ENCODE results near the gene GINS3.
"Not testable (repeated sequence)": the region's sequence is repeated elsewhere in the genome, so short reads cannot be mapped to it uniquely, and the experiment has no call there.

GINS3 gene

DNA sequence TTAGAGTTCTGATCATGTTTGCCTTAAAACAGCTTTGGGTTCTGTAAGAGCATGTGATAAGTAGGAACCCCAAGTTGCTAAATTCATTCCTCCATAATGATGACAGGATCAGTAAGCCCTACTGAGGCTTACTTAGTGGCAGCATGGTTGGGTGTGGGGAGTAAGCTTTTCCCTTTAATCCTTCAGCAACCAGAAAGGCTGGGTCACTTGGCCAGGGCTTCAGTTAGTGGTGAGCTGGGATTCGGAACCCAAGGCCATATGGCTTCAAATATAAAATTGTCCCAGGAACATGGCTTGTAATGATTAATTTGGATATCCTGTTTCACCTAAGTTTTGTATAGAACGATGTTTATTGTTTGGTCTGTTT, 850 bp downstream of the GINS3 start:
- DNase-seq: no peak

DNA sequence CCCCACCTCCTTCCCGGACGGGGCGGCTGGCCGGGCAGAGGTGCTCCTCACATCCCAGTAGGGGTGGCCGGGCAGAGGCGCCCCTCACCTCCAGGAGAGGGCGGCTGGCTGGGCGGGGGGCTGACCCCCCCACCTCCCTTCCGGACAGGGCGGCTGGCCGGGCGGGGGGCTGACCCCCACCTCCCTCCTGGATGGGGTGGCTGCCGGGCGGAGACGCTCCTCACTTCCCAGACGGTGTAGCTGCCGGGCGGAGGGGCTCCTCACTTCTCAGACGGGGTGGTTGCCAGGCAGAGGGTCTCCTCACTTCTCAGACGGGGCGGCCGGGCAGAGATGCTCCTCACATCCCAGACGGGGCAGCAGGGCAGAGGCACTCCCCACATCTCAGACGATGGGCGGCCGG, 4.6 kb downstream of the GINS3 start:
- not testable (repeated sequence) for DNase-seq

DNA sequence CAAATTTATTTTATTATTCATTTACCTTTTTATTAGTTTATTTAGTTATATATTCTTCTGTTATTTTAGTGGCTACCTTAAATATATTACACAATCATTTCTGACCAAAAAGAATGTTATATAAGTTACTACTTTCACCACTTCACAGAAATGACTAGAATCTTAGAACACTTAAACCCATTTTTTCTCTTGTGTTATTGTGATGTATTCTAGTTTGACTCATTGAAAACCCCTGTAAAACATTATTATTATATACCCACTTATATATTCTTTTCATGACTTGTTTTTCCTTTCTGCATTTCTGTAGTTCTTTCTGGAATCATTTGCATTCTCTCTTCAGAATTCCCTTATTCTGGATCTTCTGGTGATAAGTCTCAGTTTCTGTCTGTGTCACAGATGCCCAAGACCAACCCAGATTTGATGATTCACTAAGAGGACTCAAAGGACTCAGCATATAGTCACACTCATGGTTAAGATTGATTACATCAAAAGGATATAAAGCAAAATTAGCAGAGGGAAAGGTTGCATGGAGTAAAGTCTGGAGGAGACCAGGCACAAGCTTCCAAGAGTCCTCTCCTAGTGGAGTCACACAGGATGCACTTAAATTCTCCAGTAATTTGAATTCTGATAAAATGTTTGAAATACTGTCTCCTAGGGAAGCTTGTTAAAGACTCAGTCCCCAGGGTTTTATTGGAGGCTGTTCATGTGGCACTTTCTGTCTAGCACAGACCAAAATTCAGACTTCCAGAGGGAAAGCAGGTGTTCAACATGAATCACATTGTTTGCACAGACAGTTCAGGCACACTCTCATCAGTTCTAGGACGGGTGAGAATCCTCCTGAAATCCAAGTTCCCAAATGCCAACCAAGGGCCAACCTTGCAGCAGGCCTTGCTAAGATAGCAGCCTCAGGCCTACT, 7.7 kb downstream of the GINS3 start:
- DNase-seq: no peak

DNA sequence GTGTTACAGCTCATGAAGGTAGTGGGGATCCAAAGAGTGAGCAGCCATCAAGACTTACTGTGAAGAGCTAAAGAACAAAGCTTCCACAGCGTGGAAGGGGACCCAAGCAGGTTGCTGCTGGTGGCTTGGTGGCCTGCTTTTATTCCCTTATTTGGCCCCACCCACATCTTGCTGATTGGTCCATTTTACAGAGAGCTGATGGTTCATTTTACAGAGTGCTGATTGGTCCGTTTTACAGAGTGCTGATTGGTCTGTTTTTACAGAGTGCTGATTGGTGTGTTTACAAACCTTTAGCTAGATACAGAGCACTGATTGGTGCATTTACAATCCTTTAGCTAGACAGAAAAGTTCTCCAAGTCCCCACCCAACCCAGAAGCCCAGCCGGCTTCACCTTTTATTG, 9.0 kb downstream of the GINS3 start:
- DNase-seq: not testable (repeated sequence)

DNA sequence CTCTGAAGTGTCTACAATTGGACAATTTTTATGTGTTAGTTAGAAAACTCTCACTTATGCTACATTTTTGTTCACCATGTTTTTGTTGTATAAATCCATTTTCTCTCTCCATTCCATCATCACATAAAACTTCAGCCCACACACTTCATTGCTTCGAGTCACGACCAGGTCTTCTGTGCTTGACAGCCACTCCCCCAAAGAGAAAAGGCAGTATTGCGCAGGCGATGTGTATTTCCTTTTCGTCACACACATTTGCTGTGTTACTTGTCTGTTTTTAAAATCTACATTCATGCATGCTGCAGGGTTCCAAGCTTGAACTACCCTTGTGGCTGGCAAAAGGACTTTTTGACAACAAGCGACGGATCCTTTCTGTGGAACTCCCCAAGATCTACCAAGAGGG, 10.5 kb downstream of the GINS3 start:
- DNase-seq: no peak

DNA sequence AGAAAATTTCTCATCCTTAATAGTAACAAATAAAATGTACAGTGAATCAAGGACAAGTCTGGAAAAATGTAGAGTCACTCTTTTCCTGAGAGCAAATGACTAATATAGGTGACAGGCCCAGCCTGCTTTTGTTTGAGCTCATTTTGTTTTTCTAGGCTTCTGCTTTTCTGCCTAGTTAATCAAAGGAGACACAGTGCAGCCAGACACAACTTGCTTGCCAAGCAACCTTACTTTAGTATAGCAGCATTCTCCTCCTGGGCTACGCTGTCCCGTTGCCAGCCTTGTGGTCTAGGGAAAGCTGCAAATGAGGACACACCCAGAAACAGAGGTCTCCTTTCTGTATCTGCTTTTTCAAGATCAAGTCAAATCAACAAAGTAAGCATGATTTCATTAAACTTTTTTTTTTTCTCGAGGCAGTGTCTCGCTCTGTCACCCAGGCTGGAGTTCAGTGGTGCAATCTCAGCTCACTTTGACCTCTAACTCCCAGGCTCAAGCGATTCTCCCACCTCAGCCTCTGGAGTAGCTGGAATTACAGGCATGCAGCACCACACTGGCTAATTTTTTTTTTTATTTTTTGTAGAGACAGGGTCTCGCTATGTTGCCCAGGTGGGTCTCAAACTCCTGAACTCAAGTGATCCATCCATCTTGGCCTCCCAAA, 17.2 kb downstream of the GINS3 start:
- DNase-seq: no peak

DNA sequence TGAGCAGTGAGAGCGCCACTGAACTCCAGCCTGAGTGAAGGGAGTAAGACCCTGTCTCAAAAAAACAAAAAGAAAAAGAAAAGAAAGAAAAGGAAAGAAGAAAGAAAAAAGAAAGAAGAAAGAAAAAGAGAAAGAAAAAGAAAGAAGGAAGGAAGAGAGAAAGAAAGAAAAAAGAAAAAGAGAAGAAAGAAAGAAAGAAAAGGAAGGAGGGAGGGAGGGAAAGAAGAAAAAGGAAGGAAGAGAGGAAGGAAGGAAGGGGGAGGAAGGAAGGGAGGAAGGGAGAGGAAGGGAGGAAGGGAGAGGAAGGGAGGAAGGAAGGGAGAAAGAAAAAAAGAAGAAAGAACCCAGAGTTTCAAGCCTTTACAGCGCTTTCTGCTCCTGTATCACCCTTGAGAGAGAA, 19.1 kb downstream of the GINS3 start:
- DNase-seq: no peak

DNA sequence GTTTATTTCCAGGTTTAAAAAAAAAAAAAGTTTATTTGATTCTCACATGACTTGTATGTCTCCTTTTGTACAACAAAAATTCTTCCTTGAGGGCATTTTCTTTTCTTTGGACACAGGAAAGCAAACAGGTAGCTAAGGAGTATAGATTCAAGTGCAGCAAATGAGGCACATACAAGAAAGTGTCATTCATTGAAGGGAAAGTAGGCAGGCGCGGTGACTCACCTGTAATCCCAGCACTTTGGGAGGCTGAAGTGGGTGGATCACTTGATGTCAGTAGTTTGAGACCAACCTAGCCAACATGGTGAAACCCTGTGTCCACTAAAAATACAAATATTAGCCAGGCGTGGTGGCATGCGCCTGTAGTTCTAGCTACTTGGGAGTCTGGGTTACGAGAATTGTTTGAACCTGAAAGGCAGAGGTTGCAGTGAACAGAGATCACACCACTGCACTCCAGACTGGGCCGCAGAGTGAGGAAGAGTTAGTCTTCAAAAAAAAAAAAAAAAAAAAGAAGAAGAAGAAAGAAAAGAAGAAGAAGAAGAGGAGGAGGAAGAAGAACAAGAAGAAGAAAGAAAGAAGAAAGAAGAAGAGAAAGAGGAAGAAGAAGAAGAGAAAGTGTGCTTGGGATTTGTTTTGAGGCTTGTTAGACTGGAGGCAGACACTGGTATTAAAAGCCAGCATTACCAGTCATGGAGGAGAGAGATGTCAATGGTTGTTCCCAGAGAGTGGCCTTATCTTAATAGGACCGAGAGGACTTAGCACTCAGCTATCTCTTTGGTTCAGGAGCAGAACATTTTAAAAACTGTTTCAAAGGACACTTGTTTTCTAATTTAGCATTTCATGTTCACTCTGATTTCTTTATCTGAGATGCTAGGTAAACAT, 19.7 kb downstream of the GINS3 start:
- no peak for DNase-seq

DNA sequence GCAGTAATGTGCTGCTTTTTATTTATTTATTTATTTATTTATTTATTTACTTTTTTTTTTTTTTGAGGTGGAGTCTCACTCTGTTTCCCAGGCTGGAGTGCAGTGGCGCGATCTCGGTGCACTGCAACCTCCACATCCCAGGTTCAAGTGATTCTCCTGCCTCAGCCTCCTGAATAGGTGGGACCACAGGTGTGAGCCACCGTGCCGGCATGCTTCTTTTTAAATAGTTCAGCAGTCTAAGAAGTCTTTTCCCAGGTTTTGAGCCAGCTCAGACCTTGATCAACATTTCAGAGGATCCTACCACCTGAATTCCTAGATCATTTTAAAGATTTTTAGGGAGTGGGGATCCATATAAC, 20.3 kb downstream of the GINS3 start:
- DNase-seq: not testable (repeated sequence)

DNA sequence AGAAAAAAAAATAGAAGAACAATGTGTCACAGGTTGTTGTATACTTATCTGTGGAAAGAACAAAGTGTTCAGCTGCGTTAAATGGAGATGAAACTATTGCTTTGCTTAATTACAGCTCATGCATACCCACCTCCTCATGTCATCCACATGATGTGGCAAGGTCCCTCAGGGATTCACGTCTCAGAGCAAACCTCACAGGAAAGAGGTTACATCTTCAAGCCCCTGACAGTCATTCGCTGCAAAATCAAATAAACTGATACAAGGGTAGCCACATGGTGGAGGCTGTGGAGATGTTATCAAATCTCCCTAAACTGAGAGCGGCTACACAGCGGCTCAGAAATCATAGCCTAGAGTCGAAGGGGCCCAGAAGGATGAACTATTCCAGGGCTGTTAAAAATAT, 21.1 kb downstream of the GINS3 start:
- DNase-seq: no peak

DNA sequence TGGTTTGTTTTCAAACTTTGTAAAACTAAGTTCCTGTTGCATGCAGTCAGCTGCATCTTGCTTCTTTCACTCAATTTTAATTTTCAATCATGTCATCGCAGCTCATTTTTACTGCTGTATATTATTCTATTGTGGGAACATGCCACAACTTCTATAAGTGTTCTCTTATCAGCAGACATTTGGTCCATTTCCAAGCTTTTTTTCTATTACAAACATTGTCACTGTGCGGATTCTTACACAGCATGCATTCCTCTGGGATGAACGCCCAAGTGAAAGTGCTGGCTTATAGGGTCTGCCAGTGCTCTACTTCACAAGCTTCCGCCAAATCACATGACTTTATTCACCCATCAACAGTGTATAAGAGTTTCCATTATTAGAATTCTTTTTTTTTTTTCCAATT, 22.7 kb downstream of the GINS3 start:
- DNase-seq: no peak

DNA sequence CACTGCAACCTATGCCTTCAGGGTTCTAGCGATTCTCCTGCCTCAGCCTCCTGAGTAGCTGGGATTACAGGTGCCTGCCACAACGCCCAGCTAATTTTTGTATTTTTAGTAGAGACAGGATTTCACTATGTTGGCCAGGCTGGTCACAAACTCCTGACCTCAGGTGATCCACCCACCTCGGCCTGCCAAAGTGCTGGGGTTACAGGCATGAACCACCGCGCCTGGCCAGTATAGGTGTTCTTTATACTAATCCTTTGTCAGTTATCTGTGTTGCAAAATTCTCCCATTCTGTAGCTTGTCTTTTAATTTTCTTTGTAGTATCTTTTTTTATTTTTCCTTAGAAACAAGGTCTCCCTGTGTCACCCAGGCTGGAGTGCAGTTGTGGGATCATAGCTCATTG, 23.7 kb downstream of the GINS3 start:
- not testable (repeated sequence) for DNase-seq

DNA sequence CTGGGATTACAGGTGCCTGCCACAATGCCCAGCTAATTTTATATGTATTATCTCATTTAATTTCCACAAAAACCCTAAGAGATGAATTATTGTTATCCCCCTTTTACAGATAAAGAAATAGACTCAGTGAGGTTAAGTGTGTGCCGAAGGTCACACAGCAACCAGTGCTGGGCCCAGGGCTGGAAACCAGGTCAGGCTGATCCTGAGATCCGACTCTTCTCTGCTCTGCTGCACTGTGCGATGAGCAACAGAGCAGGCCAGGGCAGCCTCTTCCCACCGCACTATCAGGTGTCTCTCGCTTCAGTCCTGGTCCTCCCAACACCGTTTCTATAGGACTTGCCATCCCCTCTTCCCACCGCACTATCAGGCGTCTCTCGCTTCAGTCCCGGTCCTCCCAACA, 24.8 kb downstream of the GINS3 start:
- no peak for DNase-seq

DNA sequence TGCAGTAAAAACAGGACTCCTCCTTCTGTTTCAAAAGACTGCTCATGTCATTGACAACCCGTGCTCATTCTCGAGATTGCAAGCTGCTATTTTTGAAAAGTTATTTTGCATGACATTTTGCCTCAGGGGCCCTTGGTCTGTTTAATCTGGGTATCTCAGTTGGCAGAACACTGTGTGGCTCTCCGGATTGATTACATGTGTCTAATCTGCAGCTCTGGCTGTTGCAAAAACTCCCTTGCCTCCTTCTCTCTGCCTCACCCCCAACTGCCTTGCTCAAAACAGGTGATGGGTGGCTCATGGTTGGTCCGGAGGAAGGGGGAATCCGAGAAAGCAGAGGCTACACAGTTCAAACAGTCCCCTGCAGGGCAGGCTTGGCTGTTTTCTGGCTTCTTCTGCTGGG, 25.3 kb downstream of the GINS3 start:
- DNase-seq: no peak

DNA sequence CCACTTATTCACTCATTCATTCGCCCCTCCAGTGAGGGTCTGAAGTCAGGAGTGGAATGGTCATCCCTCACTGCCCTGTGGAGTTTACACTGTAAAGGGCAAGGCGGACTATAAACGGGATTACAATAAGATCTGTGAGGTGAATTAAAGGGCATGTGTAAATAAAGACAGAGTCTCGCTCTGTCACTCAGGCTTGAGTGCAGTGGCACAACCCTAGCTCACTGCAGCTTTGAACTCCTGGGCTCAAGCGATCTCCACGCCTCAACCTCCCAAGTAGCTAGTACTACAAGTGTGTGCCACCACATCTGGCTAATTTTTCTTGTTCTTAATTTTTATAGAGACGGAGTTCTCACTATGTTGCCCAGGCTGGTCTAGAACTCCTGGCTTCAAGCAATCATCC, 25.8 kb downstream of the GINS3 start:
- DNase-seq: no peak

DNA sequence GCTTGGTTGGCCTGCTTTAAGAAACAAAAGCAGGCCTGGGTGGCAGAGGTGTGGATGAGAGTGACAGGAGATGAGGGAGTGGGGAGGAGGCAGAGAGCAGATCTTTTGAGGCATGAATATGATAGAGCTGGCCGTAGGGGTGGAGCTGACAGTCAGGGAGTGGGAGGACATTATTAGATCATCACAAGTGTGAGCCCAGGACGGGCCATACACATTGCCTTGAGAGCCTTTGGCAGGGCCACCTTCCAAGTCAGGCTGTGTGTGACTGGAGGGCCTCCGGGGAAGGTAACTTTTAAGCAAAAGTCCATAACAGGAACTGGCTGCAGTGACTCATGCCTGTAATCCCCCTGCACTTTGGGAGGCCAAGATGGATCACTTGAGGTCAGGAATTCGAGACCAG, 26.3 kb downstream of the GINS3 start:
- DNase-seq: no peak

DNA sequence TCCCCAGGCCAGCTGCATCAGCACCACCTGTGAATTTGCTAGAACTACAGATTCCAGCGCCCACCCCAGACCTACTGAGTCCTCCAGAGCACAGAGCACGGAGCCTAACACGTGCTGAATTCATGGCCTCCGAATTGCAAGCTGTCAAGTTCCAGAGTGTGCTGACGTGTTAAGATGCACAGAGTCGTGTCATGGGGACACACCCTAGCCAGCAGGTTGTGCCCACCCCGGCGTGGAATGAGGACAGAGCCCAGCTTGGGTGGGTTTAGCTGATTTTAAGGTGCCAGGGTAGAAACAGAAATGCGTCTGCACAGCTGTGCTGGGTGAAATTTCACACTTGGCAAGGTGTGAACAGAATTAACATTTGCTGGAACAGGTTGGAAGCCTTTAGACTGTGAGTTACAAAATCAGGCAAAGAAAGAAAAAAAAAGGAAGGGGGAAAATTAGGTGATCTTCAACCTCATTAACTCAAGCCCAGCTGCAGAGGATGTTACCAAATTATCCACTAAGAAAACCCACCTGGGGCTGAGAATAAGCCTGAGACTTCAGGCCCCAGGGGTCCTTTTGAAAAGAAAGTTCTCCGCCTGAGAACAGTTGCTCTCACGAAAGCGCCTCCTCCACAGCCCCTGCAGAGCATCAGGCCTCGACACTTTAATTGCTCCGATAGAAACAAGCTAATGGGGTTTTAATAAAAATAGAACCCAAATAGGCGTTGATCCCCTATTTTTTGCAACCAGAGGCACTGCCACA, 27.1 kb downstream of the GINS3 start:
- DNase-seq: no peak

DNA sequence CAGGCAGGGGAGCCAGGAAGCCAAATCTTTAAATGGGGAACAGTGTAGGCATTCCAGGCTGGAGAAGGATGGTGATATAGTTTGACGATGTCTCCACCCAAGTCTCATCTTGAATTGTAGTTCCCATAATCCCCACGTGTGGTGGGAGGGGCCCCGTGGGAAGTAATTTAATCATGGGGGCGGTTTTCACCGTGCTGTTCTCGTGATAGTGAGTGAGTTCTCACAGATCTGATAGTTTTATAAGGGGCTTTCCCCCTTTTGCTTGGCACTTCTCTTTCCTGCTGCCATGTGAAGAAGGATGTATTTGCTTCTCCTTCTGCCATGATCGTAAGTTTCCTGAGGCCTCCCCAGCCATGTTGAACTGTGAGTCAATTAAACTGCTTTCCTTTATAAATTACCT, 28.8 kb downstream of the GINS3 start:
- no peak for DNase-seq

DNA sequence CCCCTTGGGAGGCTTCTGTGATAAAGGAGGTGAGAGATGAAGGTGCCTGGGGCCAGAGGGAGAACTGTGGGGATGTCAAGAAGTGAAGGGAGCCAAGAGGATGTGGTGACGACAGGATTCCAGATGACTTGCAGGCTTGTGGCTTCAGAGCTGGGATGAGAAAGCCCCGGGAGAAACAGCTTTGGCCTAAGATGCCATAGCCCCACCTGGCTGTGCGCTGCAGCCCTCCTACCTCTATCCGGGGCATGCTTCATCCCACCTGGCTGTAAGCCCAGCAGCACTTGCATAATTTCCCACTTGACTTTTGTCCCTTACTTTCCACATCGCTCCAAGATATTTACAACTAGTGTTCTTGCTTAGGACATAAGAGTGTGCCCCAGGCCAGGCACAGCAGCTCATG, 29.3 kb downstream of the GINS3 start:
- no peak for DNase-seq

DNA sequence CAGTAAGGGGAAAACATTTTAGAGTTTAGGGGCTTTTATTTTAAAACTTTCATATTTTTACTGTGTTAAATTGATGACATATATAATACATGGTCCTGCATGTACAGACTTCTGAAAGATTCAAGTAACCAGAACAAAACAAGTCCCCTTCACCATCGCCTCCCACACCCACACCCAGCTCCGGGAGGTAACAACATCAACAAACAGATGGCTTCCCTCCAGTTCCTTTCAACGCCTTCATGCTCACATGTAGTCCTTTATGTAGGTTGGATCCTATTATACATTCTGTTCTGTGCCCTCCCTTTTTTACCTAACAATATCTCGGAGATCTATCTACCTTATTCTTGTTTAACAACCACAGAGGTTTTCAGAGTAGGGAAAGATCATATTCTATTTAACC, 30.5 kb downstream of the GINS3 start:
- DNase-seq: no peak

DNA sequence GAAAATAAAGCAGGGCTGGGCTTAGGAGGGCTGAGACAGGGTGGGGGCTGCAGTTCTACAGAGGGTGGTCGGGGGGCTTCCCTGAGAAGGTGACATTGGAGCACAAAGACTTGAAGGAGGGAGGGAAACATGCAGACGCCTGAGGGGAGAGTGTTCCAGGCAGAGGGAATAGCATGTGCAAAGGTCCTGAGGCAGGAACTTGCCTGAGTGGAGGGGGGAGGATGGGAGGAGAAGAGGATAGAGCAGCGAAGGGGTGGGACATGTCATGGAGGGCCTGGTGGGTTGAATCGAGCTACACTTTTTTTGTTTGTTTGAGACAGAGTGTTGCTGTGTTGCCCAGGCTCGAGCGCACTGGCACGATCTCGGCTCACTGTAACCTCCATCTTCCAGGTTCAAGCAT, 33.0 kb downstream of the GINS3 start:
- no peak for DNase-seq

DNA sequence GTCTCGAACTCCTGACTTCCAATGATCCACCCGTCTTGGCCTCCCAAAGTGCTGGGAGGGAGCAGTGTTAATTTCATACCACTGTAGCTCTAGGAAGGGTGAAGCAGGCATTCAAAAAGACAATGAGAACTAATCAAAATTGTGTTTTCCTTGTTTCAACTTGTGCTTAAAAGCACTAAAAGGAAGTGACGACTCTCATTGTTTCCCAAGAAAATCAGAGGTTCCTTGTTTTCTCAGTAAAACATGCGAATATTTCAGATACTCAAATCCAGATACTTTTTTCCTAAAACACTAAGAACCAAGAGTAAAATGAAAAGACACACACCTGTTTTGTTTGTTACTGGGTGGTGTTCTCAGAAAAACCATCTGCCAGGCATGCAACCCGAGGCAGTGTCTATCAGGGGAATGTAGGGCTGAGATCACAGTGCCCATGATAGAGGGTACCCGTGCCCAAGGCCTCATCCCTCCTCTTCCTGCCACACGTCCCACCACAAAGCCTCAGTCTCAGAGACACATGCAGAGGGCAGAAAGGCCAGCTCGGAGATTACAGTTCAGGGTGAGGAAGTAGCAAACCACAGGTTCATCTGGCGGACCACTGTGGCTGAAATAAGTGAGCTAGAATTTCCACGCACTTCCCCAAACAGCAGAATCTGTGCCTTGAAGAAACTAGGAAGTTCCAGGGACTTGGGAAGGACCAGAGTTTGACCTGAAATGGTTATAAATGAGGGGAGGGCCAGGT, 33.7 kb downstream of the GINS3 start:
- peak; percentile 4 for DNase-seq
